Fibroblast of lung (primary cell): Measurements from ENCODE around the gene NOP14. TPM values are rescaled to one million over a fixed set of nuclear protein-coding genes. Genes with fewer than 3 reads are reported as not detected.

ENCODE experiments used
- DNase-seq, 2 donors: peaks; one replicate each; pipeline versions ENCODE4 v3.0.0 to v3.0.0-alpha.2; 2010; ENCODE audit warnings: low read depth in 2 of 2
- H2AFZ ChIP-seq: 2 replicates; pipeline ENCODE4 v1.5.1; 2012; ENCODE audit warnings: low read length, control low read depth, inconsistent platforms
- H3K27ac ChIP-seq: 2 replicates; pipeline ENCODE4 v1.5.1; 2011; ENCODE audit warnings: low read length, control low read depth; ENCODE audit not compliant: insufficient read depth
- H3K27me3 ChIP-seq: 2 replicates; pipeline ENCODE4 v1.5.1; 2011; ENCODE audit warnings: mild to moderate bottlenecking, low read length; ENCODE audit not compliant: control insufficient read depth, insufficient read depth
- H3K36me3 ChIP-seq: 2 replicates; pipeline ENCODE4 v1.5.1; 2011; ENCODE audit warnings: low read length; ENCODE audit not compliant: control insufficient read depth, insufficient read depth
- H3K4me1 ChIP-seq: 2 replicates; pipeline ENCODE4 v1.5.1; 2011; ENCODE audit warnings: low read length; ENCODE audit not compliant: control insufficient read depth, insufficient read depth; ENCODE audit errors: extremely low read depth
- H3K4me2 ChIP-seq: 2 replicates; pipeline ENCODE4 v1.5.1; 2011; ENCODE audit warnings: low read length, control low read depth; ENCODE audit not compliant: insufficient read depth; ENCODE audit errors: extremely low read depth
- H3K4me3 ChIP-seq, 4 experiments: fragments of 200-600 bp in 1 of 4; sonication (generic) in 1 of 4; replicated peaks in 1 of 4; 2 replicates each; pipeline ENCODE4 v1.5.1; 2011 to 2016; ENCODE audit warnings: low read length in 4 of 4, low read depth in 3 of 4, mild to moderate bottlenecking in 3 of 4, control low read depth in 2 of 4, inconsistent platforms in 1 of 4, mixed read lengths in 1 of 4; ENCODE audit not compliant: insufficient read depth in 1 of 4; ENCODE audit errors: control extremely low read depth in 1 of 4
- H3K79me2 ChIP-seq: 2 replicates; pipeline ENCODE4 v1.5.1; 2012; ENCODE audit warnings: mild to moderate bottlenecking, low read length, inconsistent platforms; ENCODE audit not compliant: control insufficient read depth, insufficient read depth
- H3K9ac ChIP-seq: 2 replicates; pipeline ENCODE4 v1.5.1; 2011; ENCODE audit warnings: mild to moderate bottlenecking, low read length, control low read depth; ENCODE audit not compliant: insufficient read depth
- H3K9me3 ChIP-seq: 2 replicates; pipeline ENCODE4 v1.5.1; 2012; ENCODE audit warnings: low read depth, low read length; ENCODE audit not compliant: control insufficient read depth, insufficient read depth
- H4K20me1 ChIP-seq: 2 replicates; pipeline ENCODE4 v1.5.1; 2011; ENCODE audit warnings: low read length; ENCODE audit not compliant: control insufficient read depth, insufficient read depth; ENCODE audit errors: extremely low read depth
- EZH2 ChIP-seq: IDR thresholded peaks from 2 replicates; pipeline ENCODE4 v1.5.1; 2012; ENCODE audit warnings: low read length, control low read depth, mild to moderate bottlenecking; ENCODE audit errors: missing control alignments
- polyA plus RNA-seq, 2 donors: library from polyadenylated mRNA; depleted of rRNA in 1 of 2; stranded (reverse) in 1 of 2; unstranded in 1 of 2; fragments of >200 nt; gene quantifications; 2 replicates each; pipeline ENCODE4 v1.2.1, GENCODE V29; 2011 to 2012; ENCODE audit warnings: missing spikeins in 1 of 2
- total RNA-seq: library from RNA; depleted of rRNA; stranded (reverse); fragments of >200 nt; gene quantifications from 2 replicates; pipeline ENCODE4 v1.2.1, GENCODE V29; 2014
- TF ChIP-seq, protein P1 (sequence below), 2 donors: IDR thresholded peaks in 1 of 2; conservative IDR thresholded peaks in 1 of 2; 1 replicate in 1 of 2; 2 replicates in 1 of 2; pipeline ENCODE4 v1.5.1; 2011 to 2012; ENCODE audit warnings: low read length in 2 of 2, control low read depth in 1 of 2, inconsistent platforms in 1 of 2, low read depth in 1 of 2, mild to moderate bottlenecking in 1 of 2

NOP14 gene
- total and polyA plus RNA-seq, 2 donors (not counting 1 experiment from before 2014, with no cell fraction given): 13.1 to 16.7 TPM

DNA sequence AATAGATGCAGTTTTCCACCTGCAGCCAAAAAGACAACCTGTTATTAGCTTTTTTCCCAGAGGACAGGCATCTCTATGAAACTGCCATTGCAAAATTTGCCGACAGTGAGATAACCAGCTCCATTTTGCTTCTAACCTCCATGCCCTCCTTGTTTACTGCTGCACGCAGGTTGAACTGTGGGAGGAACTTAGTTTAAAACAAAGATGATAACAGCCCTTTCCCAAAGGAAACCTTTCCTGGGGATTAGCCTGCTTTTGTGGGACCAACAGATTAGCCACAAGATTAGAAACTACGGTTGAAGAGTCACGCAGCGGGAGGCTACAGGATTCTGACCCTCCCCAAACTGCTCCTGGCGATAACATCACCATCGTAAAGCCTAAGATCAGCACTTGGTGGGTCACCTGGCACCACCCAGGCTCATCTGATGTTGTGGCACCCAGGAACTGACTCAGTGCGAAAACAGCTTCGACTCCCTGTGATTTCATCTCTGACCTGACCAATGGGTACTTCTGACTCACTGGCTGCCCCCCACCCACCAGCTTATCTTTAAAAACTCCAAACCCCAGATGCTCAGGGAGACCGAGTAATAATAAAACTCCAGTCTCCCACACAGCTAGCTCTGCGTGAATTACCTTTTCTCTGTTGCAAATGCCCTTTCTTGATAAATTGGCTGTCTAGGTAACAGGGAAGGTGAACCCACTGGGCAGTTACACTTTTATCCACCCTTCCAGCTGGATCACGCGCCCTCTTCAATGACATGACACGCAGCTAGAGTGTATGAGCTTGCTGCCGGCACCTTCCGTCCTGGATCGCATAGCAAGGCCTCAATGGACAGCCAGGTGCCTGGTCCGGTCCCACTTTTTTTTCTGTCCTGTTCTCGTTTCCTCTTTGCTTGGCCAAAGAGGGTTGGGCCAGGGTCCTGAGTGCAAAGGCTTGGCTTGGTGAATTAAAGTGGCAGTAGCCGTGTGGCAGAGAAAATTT, 27.2 kb downstream of the NOP14 start:
- peak in 1 of 2 donors; percentile 82 for DNase-seq
- Histone ChIP-seq H3K27ac (peak overlapping the region; percentile 93), H3K4me3 (peak overlapping the region; percentile 73 to 97 (median 84)), H4K20me1 (no peaks in the 10 kb centered on the region), H3K4me2 (peak overlapping the region; percentile 91), H3K9me3 (no peaks in the 10 kb centered on the region), H3K36me3 (peaks cover 47% of the 10 kb centered on the region), H3K9ac (no peak overlapping the region), H3K4me1 (peaks cover 15% of the 10 kb centered on the region), H2AFZ (no peak overlapping the region), H3K27me3 (no peaks in the 10 kb centered on the region), H3K79me2 (peaks cover 29% of the 10 kb centered on the region)
- no peak for TF ChIP-seq EZH2
- TF ChIP-seq, protein P1, sequence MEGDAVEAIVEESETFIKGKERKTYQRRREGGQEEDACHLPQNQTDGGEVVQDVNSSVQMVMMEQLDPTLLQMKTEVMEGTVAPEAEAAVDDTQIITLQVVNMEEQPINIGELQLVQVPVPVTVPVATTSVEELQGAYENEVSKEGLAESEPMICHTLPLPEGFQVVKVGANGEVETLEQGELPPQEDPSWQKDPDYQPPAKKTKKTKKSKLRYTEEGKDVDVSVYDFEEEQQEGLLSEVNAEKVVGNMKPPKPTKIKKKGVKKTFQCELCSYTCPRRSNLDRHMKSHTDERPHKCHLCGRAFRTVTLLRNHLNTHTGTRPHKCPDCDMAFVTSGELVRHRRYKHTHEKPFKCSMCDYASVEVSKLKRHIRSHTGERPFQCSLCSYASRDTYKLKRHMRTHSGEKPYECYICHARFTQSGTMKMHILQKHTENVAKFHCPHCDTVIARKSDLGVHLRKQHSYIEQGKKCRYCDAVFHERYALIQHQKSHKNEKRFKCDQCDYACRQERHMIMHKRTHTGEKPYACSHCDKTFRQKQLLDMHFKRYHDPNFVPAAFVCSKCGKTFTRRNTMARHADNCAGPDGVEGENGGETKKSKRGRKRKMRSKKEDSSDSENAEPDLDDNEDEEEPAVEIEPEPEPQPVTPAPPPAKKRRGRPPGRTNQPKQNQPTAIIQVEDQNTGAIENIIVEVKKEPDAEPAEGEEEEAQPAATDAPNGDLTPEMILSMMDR (conservative IDR thresholded peaks at IDR 0.05 in 1 of 2, IDR thresholded peaks at IDR 0.05 in 1 of 2; ENCODE audit: low read depth in 1 of 2, low read length in 2 of 2): no peak

DNA sequence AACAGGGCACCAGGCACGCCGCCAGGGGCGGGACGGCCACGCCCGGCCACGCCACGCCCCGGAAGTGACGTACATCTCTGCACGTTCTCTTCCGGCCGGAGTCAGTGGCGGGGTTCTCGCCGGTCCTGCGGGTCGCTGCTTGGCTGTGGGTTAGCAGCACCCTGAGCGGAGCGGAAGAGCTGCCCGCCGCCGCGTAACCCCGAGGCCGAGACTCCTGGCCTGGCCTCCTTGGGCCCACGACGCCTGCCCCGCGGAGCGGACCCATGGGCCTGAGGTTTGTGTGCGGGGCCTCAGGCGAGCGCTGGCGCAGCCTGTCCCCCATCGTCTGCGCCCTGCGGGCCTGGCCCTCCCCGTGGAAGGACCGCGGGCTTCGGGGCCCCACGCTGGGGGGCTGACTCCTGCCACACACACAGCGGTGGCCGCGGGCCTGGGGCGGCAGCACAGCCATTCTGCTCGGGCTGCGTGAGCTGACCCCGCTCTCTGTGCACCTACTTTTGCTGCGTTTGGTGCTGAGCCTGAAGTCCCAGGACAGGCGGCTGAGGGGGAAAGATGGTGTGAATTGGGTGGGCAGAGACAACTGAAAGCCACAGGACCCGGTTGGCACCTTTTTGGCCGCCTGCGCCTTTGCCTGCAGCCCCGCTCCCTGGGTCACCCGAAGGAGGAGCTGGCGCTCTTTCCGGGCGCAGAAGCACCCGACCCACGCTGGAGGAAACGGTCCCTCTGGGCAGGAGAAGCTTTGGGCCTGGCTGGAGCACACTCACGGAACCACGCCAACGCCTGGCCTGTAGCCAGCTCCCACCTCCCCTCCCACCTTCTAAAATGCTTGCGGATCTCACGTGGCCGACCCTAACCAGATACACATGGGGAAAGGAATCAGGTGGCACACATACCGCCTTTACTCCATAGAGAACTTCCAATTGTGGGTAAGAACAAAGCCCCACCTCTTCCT, 28.1 kb downstream of the NOP14 start:
- Histone ChIP-seq H3K4me1 (peaks cover 15% of the 10 kb centered on the region), H2AFZ (peak overlapping the region; percentile 62), H3K4me2 (peak overlapping the region; percentile 91), H3K4me3 (peak overlapping the region; percentile 73 to 97 (median 84)), H3K36me3 (peaks cover 43% of the 10 kb centered on the region), H3K79me2 (peaks cover 29% of the 10 kb centered on the region), H3K27ac (peak overlapping the region; percentile 93), H3K9me3 (no peaks in the 10 kb centered on the region), H3K9ac (peak overlapping the region; percentile 92), H3K27me3 (no peaks in the 10 kb centered on the region), H4K20me1 (no peaks in the 10 kb centered on the region)
- TF ChIP-seq EZH2: no peak
- TF ChIP-seq, protein P1 (conservative IDR thresholded peaks at IDR 0.05 in 1 of 2, IDR thresholded peaks at IDR 0.05 in 1 of 2; ENCODE audit: low read depth in 1 of 2, low read length in 2 of 2): no peak
- peak; percentile 83 to 88 for DNase-seq
